ENCODE results near the gene HGFAC.

DNA sequence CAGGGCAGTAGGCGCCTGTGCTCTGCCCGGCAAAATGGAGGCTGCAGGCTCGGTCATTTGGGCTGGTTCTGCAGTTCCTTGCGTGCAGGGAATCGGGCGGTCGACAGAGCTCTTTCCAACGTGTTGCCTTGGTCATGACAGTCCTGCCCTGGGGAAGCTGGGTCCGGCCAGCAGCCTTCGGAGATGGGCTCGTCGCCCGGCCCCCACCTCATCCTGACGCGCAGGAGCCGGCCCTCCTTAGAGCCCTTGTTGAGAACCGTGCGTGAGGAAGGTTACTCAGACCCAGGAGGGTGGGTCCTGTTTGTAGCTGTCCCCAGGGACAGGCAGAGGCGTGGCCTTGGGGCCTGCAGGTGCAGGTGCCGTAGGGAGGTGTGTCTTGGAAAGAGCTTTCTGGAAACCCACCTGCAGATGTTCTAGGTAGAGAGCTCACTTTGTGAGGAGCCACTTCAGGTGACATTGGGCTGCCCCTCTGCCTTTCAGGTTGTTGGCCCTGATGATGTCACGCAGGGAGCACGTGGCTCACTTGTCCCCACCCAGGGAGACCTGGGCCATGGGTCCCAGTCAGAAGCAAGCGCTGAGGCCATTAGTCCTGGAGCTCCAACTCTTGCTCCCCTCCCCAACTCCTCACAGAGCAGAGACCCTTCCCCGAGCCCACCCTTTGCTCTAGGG lies 15.2 kb upstream of the HGFAC start:
- TF ChIP-seq, protein P1, sequence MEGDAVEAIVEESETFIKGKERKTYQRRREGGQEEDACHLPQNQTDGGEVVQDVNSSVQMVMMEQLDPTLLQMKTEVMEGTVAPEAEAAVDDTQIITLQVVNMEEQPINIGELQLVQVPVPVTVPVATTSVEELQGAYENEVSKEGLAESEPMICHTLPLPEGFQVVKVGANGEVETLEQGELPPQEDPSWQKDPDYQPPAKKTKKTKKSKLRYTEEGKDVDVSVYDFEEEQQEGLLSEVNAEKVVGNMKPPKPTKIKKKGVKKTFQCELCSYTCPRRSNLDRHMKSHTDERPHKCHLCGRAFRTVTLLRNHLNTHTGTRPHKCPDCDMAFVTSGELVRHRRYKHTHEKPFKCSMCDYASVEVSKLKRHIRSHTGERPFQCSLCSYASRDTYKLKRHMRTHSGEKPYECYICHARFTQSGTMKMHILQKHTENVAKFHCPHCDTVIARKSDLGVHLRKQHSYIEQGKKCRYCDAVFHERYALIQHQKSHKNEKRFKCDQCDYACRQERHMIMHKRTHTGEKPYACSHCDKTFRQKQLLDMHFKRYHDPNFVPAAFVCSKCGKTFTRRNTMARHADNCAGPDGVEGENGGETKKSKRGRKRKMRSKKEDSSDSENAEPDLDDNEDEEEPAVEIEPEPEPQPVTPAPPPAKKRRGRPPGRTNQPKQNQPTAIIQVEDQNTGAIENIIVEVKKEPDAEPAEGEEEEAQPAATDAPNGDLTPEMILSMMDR (IDR thresholded peaks at IDR 0.05; ENCODE audit: insufficient read depth, low read length): no peak
- TF ChIP-seq, protein P2, sequence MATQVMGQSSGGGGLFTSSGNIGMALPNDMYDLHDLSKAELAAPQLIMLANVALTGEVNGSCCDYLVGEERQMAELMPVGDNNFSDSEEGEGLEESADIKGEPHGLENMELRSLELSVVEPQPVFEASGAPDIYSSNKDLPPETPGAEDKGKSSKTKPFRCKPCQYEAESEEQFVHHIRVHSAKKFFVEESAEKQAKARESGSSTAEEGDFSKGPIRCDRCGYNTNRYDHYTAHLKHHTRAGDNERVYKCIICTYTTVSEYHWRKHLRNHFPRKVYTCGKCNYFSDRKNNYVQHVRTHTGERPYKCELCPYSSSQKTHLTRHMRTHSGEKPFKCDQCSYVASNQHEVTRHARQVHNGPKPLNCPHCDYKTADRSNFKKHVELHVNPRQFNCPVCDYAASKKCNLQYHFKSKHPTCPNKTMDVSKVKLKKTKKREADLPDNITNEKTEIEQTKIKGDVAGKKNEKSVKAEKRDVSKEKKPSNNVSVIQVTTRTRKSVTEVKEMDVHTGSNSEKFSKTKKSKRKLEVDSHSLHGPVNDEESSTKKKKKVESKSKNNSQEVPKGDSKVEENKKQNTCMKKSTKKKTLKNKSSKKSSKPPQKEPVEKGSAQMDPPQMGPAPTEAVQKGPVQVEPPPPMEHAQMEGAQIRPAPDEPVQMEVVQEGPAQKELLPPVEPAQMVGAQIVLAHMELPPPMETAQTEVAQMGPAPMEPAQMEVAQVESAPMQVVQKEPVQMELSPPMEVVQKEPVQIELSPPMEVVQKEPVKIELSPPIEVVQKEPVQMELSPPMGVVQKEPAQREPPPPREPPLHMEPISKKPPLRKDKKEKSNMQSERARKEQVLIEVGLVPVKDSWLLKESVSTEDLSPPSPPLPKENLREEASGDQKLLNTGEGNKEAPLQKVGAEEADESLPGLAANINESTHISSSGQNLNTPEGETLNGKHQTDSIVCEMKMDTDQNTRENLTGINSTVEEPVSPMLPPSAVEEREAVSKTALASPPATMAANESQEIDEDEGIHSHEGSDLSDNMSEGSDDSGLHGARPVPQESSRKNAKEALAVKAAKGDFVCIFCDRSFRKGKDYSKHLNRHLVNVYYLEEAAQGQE (IDR thresholded peaks at IDR 0.05; ENCODE audit: insufficient replicate concordance, low read depth): no peak
- TF ChIP-seq POLR2AphosphoS5 (IDR thresholded peaks at IDR 0.05; ENCODE audit: low read depth): no peak
